Skeletal muscle cell (primary cell): ENCODE results near the gene PTPRN2.
"Not testable (repeated sequence)": the region's sequence is repeated elsewhere in the genome, so short reads cannot be mapped to it uniquely, and the experiment has no call there.

Source experiments
- DNase-seq: peaks from one replicate; pipeline ENCODE4 v3.0.0-alpha.2; 2010; ENCODE audit warnings: low read depth
- H3K4me3 ChIP-seq: 2 replicates; pipeline ENCODE4 v1.5.1; 2011; ENCODE audit warnings: low read depth, mild to moderate bottlenecking, control low read depth, low read length, moderate library complexity

PTPRN2 gene

DNA sequence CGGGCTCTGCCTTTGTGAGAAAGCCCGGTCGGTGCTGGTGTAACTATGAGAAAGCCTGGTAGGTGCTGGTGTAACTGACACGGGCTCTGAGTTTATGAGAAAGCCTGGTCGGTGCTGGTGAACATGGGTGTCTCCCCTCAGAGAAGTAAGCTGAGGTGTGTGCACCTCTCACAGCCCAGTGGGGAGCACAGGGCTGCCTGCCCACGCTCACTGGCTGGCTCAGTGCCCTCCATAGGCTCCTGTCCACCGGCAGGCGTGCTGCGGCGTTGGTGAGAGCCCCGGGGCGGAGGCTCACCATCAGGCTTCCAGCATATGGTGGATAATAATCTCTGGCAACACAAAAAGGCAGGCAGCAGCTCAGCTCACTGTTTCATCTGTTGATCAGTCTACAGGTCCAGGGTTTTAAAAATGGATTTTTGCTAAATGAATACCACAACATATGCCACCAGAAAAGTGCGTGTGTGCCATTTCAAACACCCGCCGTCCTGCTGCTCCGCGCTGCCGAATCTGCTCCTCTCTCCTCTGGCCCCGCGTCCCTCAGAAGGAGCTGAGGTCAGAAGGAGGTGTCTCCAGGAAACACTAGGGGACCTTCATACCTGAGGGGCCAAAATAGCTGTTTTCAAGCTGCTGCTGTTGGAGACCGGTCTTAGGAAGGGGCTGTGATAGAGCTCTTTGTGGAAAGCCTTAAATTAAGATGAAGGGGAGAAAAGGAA, 885.2 kb downstream of the PTPRN2 start:
- DNase-seq: no peak
- H3K4me3 ChIP-seq: no peak overlapping the region

DNA sequence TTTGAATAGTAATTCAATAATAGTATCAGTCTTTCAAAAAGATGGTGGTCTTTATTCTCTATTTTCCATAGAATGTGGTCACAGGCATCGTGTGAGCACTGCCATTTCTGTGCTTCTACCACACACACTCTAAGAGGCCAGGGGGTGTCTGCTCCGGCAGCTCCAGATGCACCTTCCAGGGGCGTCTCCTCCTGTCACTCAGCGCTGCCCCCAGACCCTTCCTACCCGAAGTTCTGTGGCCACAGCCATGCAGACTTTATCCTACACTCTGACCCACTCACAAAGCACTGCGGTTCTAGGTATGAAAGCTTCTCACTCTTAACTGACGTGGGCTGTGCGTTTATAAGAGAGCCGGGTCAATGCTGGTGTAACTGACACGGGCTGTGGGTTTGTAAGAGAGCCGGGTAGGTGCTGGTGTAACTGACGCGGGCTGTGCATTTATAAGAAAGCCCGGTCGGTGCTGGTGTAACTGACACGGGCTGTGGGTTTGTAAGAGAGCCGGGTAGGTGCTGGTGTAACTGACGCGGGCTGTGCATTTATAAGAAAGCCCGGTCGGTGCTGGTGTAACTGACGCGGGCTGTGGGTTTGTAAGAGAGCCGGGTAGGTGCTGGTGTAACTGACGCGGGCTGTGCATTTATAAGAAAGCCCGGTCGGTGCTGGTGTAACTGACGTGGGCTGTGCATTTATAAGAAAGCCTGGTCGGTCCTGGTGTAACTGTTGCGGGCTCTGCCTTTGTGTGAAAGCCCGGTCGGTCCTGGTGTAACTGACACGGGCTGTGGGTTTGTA, 886.0 kb downstream of the PTPRN2 start:
- DNase-seq: not testable (repeated sequence)

DNA sequence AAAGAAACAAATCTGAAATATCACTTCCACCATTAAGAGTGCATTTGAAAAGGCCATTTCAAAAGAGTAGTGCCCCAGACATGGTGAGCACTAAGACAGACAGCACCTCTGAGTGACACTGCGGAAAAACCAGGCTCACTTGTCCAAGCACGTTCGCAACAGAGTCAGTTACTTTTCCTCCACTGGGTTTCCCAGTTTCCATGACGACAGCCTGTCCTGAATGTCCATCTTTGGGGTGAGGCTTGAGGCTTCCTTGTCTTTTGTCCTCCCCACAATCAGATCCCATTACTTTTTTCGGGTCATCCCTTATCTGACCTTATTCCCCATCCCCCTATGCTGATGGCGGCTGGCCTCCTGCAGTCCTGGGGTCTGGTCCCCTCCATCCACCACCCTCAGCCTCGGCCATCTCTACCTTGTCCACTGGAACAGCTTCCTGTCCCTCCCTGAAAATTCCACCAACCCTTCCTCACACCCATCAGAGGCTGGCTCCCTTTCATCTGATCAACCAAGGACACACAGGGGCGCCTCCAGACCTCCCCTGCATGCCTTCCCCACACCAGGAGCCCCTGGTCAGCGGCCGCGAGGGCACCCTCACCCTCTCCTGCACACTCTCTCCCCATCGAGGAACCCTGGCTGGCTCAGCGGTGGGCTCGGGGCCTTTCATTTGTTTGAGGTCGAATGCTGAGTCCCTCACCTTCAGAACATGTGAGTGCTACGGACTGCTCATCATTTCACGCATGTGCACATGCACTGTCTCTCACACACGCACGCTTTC, 887.2 kb downstream of the PTPRN2 start:
- no peak overlapping the region for H3K4me3 ChIP-seq
- no peak for DNase-seq

More for the DNA sequence above, 886.0 kb downstream of the PTPRN2 start:
- H3K4me3 ChIP-seq: not testable (repeated sequence)

DNA sequence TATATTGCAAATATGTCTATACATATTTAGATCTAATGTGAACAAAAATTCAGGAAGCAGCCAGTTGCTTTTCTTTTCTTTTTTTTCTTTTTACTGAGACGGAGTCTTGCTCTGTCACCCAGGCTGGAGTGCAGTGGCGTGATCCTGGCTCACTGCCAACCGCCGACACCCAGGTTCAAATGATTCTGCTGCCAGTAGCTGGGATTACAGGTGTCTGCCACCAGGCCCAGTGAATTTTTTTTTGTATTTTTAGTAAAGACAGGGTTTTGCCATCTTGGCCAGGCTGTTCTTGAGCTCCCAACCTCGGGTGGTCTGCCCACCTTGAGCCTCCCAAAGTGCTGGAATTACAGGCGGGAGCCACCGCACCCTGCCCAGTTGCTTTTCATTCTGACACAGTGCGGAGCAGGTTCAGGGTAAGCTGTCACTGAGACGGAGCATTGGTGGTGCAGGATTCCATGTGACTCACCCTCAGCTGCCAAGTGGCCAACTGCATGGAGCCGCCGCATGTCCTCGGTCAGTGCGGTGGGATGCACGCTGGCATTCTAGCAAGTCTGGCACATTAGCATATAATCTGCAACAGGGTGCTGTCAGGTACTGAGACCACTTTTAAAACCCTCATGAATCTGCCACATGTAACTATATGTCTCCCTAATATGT, 888.1 kb downstream of the PTPRN2 start:
- DNase-seq: no peak
- no peak overlapping the region for H3K4me3 ChIP-seq

DNA sequence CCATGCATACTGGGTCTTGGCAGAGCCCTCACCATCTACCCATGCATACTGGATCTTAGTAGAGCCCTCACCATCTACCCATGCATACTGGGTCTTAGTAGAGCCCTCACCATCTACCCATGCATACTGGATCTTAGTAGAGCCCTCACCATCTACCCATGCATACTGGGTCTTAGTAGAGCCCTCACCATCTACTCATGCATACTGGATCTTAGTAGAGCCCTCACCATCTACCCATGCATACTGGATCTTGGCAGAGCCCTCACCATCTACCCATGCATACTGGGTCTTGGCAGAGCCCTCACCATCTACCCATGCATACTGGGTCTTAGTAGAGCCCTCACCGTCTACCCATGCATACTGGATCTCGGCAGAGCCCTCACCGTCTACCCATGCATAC, 890.3 kb downstream of the PTPRN2 start:
- H3K4me3 ChIP-seq, DNase-seq: not testable (repeated sequence)

DNA sequence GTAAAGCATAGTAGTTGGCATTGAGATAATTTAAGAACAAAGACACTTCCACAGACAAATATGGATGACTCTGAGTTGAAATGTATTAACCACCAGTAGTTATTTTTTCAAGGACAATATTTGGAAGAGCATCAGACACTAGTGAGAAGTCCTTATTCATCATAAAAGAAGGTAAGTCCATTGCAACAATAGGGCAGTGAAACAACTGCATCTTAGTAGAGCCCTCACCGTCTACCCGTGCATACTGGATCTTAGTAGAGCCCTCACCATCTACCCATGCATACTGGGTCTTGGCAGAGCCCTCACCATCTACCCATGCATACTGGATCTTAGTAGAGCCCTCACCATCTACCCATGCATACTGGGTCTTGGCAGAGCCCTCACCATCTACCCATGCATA, 892.0 kb downstream of the PTPRN2 start:
- not testable (repeated sequence) for DNase-seq, H3K4me3 ChIP-seq

DNA sequence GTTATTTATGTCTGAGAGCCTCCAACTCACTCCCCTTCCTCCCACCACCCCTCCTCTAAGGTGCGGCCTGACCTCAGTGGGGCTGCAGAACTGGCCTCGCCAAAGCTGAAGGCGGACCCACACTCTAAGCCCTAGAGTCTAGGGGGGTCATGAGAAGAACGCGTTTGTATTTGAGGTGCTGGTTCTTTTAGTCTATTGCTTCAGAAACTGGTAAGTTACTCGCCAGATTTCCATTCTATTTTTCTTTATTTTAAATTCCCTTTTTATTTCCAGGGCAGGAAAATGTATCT, 893.3 kb downstream of the PTPRN2 start:
- H3K4me3 ChIP-seq: no peak overlapping the region
- no peak for DNase-seq

DNA sequence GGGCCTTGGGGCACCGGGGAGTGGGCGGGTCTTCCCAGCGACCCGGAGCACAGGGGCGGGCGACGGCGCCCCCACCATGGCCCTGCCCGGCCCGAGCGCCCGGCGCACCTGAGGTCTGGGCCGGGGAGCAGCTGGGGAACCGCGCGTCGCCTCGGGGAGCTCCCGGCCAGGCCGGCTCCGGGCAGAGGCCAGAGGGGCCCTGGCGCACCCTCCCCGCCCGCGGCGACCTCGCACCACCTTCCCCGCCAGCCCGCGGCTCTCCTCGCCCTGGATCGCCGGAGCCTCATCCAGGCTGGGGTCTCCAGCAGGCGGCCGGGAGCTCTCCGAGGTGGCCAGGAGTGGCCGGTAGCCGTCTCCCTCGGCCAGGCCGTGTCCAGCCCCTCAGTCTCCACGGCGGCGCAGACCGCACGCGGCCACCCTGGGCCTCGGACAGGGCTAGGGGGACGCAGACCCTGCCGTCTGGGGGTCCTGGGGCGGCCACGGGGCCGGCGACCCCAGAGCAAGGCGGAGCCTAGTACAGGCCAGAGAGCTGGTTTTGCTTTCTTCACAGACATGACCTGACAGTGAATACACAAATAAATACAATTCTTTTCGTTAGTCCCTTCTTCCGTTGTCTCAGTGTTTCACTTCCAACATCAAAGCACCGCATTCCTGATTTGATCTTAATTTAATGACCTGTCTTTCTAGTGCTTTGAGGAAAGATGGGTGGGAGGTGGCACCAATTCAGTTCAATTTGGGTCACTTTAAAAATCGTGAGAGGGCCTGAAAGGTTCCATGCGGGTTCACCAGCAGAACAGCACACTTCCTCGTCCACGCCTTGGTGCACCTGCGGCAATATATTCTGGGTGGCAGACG, 893.9 kb downstream of the PTPRN2 start:
- no peak for DNase-seq
- H3K4me3 ChIP-seq: no peak overlapping the region

DNA sequence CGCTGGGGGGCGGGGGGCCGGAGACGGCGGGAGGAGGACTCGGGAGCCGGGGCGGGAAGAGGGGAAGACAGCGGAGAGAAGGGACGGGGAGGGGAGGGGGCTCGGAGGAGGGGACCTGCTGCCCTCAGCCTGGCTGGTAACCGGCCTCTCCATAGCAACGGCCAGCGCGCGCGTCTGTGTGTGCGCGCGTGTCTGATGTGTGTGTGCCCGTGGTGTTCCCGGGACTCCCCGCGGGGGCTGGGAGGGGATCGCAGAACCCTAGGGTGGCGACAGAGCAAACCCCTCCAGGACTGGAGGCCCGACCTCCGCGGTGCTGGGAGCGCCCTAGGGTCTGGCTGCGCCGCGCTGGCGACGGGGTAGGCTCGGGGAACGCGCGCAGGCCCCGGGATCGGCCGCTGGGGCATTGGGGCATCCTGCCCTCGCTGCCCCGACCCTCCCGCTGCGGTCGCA, 894.5 kb downstream of the PTPRN2 start:
- no peak for DNase-seq
- no peak overlapping the region for H3K4me3 ChIP-seq

DNA sequence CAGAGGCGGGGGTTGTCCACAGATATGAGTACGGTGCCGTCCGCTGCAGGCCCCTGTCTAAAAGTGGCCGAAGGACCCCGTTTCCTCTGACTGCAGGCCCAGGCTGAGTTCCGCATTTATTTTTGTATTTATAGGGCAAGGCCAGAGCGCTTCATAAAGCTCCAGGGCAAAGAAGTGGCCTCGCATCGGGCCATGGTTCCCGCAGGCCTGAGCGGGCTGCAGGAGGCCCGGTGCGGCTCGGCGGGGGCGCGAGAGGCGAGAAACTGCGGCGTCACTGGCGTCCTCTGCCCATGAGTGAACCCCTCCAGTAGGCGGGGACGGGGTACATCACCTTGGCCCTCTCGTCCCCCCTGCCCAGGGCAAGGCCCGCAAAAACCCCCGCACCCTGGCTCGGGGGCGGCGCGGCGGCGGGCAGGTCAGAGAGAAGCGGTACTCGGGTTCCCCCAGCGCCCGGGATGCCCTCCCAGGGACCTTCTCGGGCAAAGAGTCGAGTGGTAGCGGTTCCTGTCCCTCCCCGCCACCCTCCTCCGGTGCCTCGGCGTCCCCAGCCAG, 895.1 kb downstream of the PTPRN2 start:
- no peak overlapping the region for H3K4me3 ChIP-seq
- DNase-seq: no peak

DNA sequence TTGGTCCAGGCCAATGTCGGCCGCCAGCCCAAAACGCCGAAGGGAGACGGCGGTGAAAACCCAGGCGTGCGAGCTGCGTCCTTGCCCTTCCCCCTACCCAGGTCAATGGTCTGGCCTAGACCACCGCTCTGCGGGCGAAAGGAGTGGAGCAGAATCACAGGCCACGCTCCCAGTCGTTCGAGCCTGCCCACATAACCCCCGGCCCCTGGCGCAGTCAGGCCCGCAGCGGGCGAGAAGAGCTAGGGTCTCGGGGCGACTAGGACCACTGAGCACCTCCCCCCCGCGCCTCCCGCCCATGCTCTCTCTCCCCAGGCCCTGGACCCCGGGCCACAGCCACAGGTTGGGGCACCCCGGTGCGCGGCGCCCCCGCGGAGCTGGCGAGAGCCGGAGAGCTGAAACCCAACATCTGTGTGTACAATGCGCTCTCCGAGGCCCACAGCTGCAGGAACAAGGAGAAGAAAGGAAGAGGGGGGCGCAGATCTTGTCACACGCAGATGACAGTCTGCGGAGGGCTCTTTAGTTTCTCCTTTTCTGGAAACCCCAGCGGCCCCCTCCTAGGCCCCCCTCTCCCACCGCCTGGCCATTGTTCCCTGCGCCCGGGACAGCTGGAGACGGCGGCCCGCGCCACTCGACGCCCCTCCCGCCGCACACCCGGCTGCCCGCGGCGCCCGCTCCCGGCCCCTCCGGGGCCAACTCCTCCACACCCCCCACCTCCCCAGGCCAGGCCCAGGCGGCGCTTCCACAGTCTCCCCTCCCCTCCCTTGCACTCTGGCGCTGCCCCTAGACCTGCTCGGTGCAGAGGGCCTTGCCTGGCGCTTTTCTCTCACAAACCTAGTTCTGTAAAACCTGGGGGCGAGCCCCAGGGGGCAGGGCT, 895.8 kb downstream of the PTPRN2 start:
- DNase-seq: no peak
- no peak overlapping the region for H3K4me3 ChIP-seq

DNA sequence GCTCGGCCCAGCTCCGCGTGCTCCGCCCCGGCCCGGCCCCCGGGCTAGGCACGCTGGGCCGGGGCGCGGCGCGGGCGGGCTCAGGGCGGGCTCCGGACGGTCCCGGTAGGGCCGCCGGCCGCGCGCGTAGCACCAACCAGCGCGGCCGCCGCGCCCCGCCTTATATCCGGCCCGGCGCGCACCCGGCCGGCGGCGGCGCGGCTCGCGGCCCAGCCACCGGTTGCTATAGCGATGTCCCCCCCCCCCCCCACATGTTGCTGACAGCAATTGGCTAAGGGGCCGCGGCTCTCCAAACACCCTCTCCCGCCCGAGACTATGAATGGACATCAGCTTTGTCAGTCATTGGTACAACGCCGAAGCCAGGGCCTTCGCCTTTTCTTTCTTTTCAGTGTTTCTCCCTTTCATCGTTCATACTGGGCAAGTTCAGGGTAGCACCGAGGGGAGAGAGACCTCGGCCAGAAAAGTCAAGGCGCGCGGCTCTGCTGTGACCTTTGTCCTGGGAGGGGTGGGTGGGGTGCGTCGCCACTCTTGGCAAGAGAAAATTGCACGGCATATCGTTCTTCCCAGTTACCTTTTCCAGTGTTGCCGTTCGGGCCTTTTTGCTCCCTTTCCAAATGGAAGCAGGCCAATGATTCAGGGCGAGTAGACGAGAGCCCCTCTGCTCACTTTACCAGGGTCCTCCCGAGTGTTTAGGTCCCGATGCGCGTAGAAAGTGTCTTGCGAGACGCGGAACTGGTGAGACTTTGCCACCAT, 896.6 kb downstream of the PTPRN2 start:
- H3K4me3 ChIP-seq: no peak overlapping the region
- no peak for DNase-seq

DNA sequence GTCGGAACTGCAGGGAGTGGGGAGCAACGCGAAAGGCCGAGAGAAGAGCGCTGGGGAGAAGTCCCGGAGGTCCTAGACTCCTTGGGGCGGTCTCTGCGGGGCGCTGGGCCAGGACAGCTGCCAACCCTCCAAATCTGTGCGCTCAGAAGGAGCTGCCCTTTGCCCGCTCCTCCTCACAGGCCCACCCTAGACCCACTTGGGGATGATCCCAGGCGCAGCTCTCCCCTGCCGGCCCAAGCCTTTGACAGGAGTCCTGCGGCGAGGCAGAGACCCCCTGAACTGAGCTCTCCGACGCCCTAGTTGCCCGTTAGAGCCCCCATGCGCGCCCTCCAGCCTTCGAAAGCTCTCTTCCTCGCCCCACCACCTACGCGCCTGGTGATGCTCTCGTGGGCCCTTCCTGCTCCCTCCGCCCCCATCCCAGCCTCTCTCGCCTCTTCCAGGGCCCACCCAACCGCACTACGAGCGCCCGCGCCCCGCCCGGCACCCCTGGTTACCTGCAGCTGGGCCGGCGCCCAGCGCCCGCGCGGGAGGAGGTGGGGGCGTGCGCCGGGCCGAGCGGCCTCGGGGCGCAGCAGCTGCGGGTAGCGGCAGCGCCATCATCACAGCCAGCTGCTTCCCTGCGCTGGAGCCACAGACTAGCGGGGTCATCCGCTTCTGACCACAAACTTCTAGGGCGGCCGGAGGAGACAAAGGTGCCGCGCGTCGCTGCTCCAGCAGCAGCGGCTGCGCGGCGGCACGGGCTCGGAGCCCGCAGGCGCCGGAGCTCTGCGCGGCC, 897.4 kb downstream of the PTPRN2 start:
- peak overlapping the region; percentile 18 for H3K4me3 ChIP-seq
- no peak for DNase-seq

DNA sequence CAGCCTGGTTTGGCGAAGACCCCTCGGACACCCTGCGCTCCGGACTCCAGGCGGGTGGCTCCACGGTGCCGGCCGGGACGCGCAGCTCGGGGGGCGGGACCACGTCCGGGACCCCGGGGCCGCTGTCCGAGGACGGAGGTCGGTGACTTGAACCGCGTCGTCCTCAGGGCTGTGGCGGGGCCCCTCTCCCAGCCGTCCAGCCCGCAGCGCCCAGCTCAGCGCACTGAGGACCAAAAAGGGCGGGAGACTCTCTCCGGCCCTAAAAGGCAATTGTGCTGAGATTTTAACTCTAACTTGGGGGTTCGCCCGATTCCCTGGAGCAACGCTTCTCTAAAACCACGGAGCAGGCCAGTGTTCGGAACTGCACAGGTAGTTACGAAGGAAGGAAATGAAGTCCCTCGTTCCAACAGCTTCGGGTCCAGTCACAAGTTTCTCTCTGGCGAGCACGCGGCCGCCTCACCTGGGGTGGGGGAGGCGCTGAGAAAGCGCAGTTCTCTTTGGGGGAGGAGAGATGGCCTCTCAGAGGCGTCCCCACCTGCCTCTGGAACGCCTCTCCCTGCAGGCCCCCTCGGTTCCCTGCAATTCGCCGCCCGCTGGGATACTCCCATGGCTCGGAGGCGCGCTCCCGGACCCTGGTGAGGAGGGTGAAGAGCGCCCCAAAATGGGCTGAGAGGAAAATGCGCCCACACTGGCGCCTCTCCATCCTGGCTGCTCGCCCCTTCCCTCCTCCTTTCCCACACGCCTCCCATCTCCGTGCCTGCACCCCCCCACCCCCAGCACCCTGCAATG, 898.2 kb downstream of the PTPRN2 start:
- DNase-seq: no peak
- no peak overlapping the region for H3K4me3 ChIP-seq

DNA sequence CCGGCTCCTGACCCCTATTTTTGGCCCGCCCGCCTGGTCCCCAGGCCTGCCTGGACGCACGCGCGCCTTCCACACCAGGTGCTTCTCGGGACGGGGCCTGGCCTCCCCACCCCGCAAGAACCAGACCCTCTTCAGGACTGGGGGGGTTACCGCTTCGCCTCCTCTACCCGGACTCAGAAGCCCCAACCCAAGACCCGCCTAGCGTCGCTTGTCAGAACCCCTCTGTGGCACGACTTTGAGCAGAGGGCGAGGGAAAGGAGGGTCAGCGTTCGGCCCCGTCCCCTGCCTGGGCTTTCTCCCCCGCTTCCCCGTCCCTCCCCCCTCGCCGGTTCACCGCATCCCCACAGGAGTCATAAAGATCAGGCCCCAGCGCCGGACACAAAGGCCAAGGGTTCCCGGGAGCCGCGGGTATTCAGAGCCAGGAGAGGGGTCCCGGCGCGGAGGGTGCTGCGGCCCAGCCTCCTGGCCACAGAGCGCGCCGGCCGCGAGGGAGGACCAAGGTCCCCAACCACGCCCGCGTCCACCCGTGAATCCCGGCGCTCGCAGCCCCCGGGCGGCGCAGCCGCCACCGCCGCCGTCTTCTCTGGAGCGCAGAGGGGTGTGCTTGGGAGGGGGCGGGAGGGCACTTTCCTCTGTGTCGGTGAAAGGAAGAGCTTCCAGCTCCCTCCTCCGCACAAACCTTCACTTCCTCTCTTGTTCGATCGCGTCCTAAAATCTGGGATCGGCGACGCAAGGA, 898.9 kb downstream of the PTPRN2 start:
- no peak overlapping the region for H3K4me3 ChIP-seq
- no peak for DNase-seq
